NCI-H345 treated with DMSO at 0.1 percent for 48 hours (cell line): Measurements from ENCODE around the gene ST3GAL5.
A peak's percentile ranks its signal among the peaks of the same experiment; 100 is the strongest.
"Not testable (repeated sequence)": the region's sequence is repeated elsewhere in the genome, so short reads cannot be mapped to it uniquely, and the experiment has no call there.

Experiments used
- DNase-seq: peaks from one replicate; lab custom pipeline; 2025; ENCODE audit not compliant: unreplicated experiment; lab: John Stamatoyannopoulos, UW

ST3GAL5 gene

DNA sequence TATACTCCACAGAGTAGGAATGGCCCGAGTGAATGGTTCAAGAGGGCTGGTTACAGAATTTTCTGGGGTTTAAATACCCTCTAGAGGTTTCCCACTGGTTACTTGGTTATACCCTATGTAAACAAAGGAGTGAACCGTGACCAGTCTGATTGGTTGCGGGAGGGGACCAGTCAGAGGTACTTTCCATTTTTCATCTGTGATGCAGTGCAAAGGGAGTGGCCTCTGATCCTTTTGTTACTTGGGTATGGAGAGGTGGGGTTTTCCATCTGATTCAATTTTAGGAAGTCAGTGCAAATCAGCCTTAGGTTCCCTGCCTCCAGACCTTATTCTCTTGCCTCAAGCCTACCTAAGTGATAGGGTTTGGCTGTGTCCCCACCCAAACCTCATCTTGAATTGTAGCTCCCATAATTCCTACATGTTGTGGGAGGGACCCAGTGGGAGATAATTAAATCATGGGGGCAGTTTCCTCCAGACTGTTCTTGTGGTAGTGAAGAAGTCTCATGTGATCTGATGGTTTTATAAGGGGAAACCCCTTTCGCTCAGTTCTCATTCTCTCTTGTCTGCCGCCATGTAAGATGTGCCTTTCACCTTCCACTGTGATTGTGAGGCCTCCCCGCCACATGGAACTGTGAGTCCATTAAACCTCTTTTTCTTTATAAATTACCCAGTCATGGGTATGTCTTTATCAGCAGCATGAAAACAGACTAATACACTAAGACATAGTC lies 5.9 kb upstream of the ST3GAL5 start:
- not testable (repeated sequence) for DNase-seq

DNA sequence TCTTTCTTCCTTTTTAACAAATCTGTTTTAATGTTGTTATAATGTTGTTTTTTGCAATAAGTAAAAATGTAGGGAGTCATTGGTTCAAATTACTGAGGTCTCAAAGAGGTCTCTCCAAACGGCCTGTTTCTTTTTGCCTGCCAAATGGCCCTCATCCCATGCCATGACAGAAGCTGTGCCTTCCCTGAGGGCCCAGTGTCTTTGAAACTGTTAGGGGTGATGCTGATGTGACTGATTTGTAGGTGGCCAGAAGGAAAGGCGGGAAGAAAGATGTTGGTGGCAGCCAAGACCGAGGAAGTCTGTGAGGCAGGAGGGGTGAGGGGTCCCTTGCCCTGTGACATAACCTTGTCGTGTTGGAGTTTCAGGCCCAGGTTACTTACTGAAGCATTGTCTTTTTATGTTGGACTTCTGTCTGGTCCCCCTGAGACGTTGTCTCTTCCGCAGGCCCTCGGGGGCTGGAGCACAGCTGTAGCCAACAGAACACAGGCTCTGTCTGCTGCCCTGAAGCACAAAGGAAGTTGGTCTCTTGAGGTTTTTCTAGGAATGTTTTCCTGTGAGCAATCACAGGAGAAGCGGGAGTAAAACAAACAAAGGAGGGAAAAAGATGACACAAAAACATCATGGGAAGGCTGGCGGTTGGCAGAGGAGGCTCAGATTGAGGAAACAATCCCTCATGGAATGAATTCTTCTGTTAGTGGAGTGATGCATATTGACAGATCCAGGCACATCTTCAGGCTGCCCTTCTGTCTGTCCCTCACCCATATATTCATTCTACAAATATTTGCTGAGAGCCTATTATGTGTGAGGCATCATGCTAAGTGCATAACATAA lies 4.9 kb upstream of the ST3GAL5 start:
- no peak for DNase-seq

DNA sequence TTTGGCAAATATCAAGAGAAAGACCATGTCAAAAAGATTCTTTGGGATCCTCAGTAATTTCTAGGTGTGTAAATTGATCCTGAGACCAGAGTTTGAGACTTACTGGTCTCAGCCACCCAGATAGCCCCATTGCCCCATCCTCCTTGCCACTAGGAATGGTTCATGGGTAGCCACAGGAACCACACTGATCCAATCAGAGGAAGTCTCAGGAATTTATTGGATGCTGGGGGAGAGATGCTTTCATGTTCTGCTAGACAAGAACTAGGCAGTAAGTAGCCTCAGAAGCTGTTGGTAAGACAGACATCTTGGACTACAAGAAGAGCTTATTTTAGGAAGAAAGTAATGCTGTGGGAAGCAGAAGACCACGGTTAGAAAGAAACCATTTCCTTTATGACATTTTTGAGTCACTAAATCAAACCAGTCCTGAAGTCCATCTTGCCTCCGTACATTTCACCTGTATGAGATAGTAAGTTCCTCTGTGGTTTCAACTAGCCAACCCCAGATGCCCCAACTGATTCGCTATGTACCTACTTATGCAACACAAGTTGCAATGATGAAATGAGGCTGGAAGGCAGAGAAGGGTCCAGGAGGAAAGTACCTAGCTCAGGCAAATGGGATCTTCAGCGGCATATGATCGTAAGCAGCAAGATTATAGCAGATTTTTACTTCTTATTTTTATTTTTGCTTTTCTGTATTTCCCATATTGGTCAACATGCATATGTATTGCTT lies 3.6 kb upstream of the ST3GAL5 start:
- no peak for DNase-seq

DNA sequence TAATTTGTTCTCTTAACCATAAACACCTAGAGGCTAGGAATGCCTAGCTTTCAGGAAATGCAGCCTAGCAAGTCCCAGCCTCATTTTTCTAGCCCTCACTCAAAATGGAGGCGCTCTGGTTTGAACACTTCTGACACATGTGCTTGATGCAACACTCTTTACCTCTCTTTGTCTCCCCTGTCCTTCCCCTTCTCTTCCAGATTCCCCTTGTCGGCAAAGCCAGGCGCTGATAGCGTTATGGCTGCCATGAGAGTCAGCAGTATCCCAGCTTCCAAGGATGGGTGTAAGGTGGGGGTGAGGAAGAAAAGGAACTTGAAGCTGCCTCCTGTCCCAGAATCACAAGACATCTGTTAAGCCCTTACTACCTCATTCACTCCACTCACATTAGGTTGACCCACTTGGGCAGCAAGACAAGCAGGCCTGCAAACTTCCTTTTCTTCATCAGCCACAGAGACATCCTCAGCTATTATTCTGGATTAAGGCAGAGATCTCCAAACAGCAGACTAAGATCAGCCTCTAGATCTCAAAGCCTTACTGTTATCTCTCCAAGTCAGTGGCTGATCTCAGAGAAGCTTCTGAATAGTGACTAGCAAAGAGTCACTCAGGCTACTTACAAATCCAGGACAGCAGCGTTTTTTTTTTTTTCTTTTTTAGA lies 1.9 kb upstream of the ST3GAL5 start:
- no peak for DNase-seq

DNA sequence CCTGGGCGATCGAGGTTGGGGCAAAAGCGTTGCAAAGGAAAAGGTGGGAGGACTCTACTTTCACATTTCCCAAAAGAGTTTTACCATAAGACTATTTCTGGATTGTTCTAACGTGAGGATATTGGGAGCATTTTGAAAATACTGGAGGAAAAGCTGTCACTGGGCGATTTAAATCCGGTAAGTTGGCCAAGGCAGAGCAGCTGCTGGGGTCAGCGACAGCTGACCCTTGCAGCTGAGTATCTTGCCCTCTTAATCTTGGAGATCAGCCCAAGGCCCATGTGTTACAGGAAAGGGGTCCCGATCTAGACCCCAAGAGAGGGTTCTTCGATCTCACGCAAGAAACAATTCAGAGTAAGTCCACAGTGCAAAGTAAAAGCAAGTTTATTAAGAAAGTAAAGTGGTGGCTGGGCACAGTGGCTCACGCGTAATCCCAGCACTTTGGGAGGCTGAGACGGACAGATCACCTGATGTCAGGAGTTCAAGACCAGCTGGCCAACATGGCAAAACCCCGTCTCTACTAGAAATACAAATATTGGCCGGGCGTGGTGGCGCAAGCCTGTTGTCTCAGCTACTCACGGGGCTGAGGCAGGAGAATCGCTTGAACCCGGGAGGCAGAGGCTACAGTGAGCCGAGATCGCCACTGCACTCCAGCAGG lies 964 bp upstream of the ST3GAL5 start:
- no peak for DNase-seq

DNA sequence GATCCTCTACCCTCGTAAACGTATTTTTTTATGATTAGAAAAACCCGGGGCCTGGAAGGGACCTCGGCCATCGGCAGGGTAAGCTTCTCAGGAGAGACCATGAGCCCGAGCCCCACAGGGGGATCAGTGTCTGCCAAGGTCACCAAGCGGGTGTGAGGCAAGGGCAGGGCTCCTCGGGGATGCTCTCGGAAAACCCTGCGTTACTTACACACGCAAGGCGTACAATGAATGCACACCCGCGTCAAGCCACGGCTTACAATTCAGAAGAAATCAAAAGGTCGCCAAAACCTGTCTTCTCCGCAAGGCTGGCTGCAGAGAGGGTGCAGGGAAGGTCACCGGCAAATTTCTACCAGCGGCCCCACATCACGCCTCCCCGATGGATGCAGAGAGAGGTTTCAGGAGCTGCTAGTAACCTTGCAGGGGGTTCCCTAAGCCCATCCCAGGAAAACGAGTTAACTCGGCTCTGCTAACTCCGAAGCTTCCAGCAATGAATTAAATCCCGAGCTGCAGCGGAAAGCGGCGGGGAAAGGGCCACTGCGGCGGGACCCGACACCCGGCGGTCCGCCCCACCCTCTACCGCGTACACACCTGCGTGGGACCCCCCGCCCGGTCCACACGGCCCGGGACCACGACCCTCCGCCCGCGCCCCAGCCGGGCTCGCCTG lies 638 bp downstream of the ST3GAL5 start:
- DNase-seq, result peak; percentile 42

DNA sequence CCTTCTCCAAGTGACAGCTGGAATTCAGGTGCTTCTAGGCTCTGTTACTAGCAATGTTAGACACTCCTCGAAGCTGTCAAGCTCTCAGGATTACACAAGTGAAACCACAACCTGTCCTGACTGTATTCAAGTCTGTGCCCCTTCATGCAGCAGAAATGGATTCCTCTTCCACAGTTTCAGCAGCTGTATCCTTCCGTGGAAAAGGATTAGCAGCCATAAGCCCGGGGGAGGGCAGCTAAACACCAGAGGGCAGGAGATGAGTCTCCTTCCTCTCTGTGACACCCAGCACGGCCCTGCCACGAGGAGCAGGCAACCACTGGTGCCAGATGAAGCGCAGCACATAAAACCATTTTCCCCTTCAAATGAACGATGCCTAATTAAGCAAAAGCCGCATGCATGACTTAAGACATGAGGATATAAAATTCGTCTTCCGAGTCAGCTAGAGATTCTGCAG lies 1.2 kb downstream of the ST3GAL5 start:
- DNase-seq, result peak; percentile 18

DNA sequence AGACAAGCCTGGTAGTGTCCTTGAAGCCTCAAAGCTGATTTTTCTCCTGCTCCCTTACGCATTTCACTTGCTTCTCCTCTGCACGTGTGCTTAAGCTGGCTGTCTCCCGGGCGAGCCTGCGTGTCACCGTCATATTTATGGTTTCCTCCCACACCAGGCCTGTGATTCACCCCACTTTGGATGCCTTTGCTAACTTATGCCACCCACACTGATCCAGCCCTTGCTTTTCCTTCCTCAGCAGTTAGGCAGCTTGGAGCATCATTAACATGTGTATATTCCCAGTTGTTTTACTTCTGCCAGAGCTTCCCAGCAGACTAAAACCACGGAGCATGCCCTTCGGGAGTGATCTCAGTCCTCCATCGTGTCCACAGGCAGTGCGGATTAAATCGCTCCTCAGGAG lies 2.2 kb downstream of the ST3GAL5 start:
- no peak for DNase-seq

DNA sequence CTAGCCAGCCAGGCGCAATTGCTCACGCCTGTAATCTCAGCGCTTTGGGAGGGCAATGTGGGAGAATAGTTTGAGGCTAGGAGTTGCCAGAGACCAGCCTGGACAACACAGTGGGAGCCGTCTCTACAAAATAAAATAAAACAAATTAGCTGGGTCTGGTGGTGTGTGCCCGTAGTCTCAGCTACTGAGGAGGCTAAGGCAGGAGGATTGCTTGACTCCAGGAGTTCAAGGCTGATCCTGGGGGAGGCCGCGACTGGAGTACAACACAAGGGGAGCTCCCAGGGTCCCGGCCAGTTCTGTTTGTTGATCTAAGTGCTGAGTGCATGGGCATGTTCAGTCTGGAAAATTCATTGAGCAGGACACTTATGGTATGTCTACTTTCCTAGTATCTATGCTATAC lies 2.6 kb downstream of the ST3GAL5 start:
- no peak for DNase-seq

DNA sequence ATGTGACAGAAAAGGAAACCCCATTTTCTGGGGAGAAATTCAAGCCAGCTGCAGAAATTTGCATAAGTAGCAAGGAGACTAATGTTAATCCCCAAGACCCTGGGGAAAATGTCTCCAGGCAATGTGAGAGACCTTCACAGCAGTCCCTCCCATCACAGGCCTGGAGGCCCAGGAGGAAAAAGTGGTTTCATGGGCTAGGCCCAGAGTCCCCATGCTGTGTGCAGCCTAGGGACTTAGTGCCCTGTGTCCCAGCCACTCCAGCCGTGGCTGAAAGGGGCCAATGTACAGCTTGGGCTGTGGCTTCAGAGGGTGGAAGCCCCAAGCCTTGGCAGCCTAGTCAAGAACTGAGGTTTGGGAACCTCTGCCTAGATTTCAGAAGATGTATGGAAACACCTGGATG lies 7.0 kb downstream of the ST3GAL5 start:
- not testable (repeated sequence) for DNase-seq

DNA sequence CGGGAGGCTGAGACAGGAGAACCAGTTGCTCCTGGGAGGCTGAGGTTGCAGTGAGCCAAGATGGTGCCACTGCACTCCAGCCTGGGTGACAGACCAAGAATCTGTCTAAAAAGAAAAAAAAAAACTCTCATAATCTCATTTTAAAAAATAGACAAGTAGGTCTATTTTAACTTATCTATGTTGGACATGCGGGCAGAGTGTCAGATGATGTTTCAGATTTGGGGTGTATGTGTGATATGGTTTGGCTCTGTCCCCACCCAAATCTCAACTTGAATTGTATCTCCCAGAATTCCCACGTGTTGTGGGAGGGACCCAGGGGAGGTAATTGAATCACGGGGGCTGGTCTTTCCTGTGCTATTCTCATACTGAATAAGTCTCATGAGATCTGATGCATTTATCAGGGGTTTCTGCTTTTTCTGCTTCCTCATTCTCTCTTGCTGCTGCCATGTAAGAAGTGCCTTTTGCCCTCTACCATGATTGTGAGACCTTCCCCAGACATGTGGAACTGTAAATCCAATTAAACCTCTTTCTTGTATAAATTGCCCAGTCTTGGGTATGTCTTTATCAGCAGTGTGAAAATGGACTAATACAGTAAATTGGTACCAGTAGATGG lies 8.0 kb downstream of the ST3GAL5 start:
- DNase-seq, result not testable (repeated sequence)

DNA sequence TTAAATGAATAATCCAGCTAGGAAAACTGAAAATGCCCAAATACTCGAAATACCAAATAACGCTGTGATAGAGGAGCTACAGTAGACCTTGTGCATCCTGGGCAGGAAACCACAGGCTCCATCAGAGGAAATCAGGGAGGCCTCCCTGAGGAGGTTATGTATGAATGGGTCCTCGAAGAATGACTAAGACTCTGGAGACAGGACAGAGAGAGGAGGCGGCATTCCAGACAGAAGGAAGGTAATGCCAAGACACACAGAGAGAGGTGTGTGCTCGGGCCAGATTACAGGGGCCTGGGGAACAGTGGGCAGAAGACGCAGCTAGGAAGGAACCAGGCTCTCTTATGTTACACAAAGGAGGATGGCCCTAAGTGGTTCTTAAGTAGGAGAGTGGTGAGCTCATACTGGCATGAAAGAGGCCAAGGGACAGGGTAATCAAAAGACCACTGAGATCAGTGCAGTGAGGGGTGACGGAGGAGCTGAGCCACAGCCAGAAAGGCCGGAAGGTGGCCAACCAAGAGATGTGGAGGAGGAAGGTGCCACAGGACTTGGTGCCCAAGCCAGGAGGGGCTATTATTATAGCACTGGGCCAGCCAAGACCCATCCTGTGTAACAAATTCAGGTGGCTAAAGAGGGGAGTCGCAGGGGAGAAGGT lies 9.9 kb downstream of the ST3GAL5 start:
- no peak for DNase-seq

DNA sequence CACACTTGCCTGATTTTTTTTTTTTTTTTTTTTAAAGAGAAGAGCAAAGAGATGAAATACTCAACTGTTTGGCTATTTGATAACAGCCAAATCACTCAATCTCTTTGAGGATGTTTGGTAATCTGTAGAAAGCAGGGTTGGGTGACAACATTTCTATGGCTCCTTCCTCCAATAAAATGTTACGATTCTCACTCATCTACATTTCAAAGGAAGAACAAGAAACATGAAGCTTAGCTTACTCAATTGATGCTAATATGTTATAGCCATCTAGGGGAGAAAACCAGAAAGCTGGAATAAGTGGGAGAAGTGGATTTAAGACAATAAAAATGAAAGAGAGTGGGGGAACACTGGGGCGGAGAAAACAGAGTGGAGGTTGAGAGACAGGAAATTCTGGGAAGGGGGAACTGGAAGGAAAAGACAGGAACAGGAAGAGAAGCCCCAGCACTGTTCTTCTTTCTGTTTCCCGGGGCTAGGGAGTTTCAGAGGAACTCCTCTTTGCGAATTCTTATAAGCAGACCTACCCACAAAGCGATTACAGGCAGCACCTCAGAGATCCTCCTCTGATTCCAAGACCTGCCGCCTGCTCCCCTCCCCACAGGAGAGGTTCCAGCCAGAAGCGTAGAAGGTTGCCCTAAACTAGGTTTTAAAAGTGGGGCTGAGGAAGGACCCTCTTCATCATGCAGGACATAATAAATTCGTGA lies 13.3 kb downstream of the ST3GAL5 start:
- DNase-seq, result no peak

DNA sequence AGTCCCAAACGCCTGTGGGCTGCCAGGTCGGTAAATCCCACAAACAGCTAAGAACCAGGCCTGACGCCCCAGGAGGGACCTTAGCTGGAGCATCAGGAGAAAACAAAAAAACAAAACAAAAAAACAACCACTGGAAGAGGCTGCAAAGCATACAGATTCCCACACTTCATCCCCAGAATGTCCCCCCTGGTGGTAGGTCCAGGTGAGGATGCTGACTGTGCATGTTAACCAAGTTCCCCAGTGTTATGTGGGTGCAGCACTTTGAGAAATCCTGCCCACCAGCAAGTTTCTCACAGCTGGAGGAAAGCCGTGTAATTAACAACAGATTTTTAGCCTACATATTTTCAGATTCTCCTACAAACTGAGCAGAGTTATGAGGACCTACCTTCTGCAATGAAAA lies 15.1 kb downstream of the ST3GAL5 start:
- DNase-seq, result no peak

DNA sequence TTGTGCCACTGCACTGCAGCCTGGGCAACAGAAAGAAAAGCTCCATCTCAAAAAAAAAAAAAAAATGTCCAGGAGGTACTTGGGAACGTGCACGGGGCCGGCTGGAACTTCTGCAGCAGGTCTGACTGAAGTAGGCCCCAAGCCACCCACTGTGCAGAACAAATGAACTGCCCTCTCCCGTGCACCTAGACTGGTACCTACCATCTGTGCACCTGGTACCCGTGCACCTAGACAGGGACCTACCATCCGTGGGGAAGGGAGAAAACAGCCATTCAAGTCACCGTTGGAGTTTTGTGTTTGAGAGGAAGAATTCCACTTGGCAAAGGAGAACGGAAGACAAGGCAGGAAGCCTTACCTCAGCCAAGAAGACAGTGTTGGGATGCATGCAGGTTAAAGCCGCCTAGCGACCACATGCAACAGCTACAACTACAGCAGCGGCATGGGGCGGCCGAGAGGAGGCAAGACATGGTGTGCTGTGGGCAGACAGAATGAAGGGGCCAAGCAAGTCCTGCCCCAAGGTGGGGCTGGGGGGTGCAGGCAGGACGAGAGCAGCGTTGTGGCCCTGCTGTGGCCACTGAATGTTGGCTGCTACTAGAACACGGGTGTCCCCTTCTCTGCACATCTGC lies 16.1 kb downstream of the ST3GAL5 start:
- no peak for DNase-seq

DNA sequence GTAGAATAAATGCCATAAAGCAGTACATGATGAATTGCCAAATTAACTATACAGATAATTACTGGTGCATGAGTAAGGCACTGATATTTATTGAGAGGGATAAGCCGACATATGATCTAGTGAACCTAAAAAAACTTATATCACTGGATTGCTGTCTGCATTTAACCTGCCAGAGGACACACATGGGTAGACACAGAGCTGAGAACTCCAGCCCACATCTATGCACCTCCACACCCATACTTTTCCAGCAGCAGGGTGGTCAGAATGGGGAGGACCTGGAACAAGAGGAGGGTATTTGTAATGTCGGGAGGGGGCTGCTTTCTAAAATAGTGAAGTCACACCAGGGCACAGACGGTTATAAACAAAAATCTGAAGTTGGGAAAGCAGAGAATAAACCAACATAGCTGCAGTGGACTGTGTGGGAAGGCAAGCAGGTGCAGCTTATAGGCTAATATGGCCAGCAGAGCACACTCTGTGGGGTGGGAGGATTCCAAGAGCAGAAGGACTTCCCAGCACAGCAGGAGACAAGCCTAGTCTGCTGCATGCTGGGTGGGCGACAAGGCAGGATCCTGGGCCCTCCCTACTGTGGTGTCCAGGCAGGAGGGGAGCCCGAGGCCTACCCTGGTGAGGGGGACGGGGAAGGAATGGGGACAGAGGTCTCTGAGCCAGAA lies 17.2 kb downstream of the ST3GAL5 start:
- no peak for DNase-seq

DNA sequence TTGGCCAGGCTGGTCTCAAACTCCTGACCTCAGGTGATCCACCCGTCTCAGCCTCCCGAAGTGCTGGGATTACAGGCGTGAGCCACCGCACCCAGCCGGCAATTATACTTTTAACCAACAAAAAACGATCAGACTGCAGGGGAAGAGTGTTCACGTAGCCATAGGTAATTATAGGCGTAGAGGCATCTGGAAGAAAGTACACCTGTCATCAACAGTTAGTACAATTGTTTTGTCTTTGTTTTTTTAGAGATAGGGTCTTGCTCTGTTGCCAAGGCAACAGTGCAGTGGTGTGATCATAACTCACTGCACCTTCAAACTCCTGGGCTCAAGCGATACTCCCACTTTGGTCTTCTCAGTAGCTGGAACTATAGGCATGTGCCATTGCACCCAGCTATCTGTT lies 20.0 kb downstream of the ST3GAL5 start:
- DNase-seq, result no peak
